OCI-LY3 (cell line): Measurements from ENCODE around the gene U2SURP.

Experiments
- H2AFZ ChIP-seq: fragments of 200-600, 300-600 bp; shearing (Covaris generic); 2 replicates; pipeline ENCODE4 v1.6.0; 2014; ENCODE audit warnings: antibody characterized with exemption, low read depth, low read length
- H3K27ac ChIP-seq: fragments of 200-600, 300-600 bp; sonication (generic); 2 replicates; pipeline ENCODE4 v1.5.1; 2014; ENCODE audit warnings: mild to moderate bottlenecking, low read length, moderate library complexity, mixed read lengths
- H3K27me3 ChIP-seq: fragments of 200-600, 300-600 bp; sonication (generic); 2 replicates; pipeline ENCODE4 v1.6.1; 2014; ENCODE audit warnings: low read depth, low read length, mixed read lengths
- H3K36me3 ChIP-seq: fragments of 200-600, 300-600 bp; sonication (generic); replicated peaks from 2 replicates; pipeline ENCODE3; 2014; ENCODE audit warnings: low read depth, low read length, mixed read lengths
- H3K4me1 ChIP-seq: fragments of 300-600, 200-600 bp; sonication (generic); 2 replicates; pipeline ENCODE4 v1.6.1; 2014; ENCODE audit warnings: low read length, mixed read lengths
- H3K4me2 ChIP-seq: fragments of 200-600, 300-600 bp; sonication (generic); 2 replicates; pipeline ENCODE4 v1.6.1; 2014; ENCODE audit warnings: low read length, mixed read lengths
- H3K4me3 ChIP-seq: fragments of 300-600, 200-600 bp; sonication (generic); 2 replicates; pipeline ENCODE4 v1.5.1; 2014; ENCODE audit warnings: antibody characterized with exemption, mild to moderate bottlenecking, low read length, moderate library complexity
- H3K79me2 ChIP-seq: fragments of 300-600, 200-600 bp; shearing (Covaris generic); 2 replicates; pipeline ENCODE4 v1.6.1; 2014; ENCODE audit warnings: mild to moderate bottlenecking, low read length, mixed read lengths
- H3K9ac ChIP-seq: fragments of 300-600, 200-600 bp; shearing (Covaris generic); 2 replicates; pipeline ENCODE4 v1.6.0; 2014; ENCODE audit warnings: mild to moderate bottlenecking, low read length, moderate library complexity
- H3K9me3 ChIP-seq: fragments of 200-600, 300-600 bp; shearing (Covaris generic); 2 replicates; pipeline ENCODE4 v1.6.1; 2014; ENCODE audit warnings: low read length, mixed read lengths; ENCODE audit not compliant: insufficient read depth
- H4K20me1 ChIP-seq: fragments of 200-600, 300-600 bp; sonication (generic); 2 replicates; pipeline ENCODE4 v1.6.1; 2016; ENCODE audit warnings: low read length, mixed read lengths; ENCODE audit not compliant: insufficient read depth
- CTCF ChIP-seq: fragments of 200-600, 300-600 bp; sonication (generic); IDR thresholded peaks from 2 replicates; pipeline ENCODE4 v1.5.1; 2014; ENCODE audit warnings: antibody characterized with exemption, low read length, low read depth
- EZH2phosphoT487 ChIP-seq: fragments of 200-600 bp; shearing (Covaris generic); IDR thresholded peaks from 2 replicates; pipeline ENCODE4 v1.6.1; 2018; ENCODE audit warnings: antibody characterized with exemption, mixed run types, low read depth

The U2SURP gene

DNA sequence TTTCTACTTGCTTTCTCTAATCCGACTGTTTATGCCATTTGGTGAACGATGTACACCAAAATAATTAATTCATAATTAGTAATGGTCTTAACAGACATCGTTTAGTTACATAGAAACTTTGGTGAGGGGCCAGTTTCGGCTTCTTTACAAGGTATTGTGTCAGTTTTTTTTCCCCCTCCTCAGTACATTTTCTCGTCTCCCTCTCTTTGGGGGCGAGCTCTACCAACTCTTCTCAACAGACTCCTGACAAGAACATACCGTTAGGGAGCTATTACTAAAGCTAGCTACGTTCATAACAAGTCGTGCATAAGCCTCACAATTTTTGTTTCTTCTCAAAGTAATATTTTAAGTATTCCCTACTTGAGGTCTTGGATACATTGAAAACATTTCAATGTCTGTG is 1.4 kb downstream of the U2SURP start:
- Histone ChIP-seq H3K27me3 (no peaks in the 10 kb centered on the region), H3K9ac (peak overlapping the region; percentile 88), H3K4me1 (peaks cover 27% of the 10 kb centered on the region), H3K9me3 (no peaks in the 10 kb centered on the region), H4K20me1 (peaks cover 36% of the 10 kb centered on the region), H3K27ac (peak overlapping the region; percentile 82), H2AFZ (no peak overlapping the region), H3K4me3 (peak overlapping the region; percentile 84), H3K79me2 (peaks cover 75% of the 10 kb centered on the region), H3K36me3 (peaks cover 3% of the 10 kb centered on the region), H3K4me2 (peak overlapping the region; percentile 78)
- TF ChIP-seq EZH2phosphoT487 (no peak), CTCF (no peak)

GRCh38 chr3:143004823-143005222 is 3.5 kb downstream of the U2SURP start:
- Histone ChIP-seq H3K27me3 (no peaks in the 10 kb centered on the region), H3K9me3 (no peaks in the 10 kb centered on the region), H3K4me1 (peaks cover 27% of the 10 kb centered on the region), H3K79me2 (peaks cover 96% of the 10 kb centered on the region), H3K4me2 (peak overlapping the region; percentile 35), H4K20me1 (peaks cover 57% of the 10 kb centered on the region), H2AFZ (no peak overlapping the region), H3K9ac (no peak overlapping the region), H3K27ac (no peak overlapping the region), H3K36me3 (peaks cover 3% of the 10 kb centered on the region), H3K4me3 (peak overlapping the region; percentile 21; the same call in 1 of the 2 replicates)
- TF ChIP-seq CTCF, result no peak
- TF ChIP-seq EZH2phosphoT487, result no peak

- Histone ChIP-seq H3K27me3 (no peaks in the 10 kb centered on the region), H3K36me3 (peaks cover 11% of the 10 kb centered on the region), H3K79me2 (peaks cover 100% of the 10 kb centered on the region), H3K27ac (no peak overlapping the region), H3K9me3 (no peaks in the 10 kb centered on the region), H2AFZ (no peak overlapping the region), H3K4me2 (no peak overlapping the region), H3K9ac (no peak overlapping the region), H3K4me1 (peaks cover 16% of the 10 kb centered on the region), H3K4me3 (no peak overlapping the region), H4K20me1 (peaks cover 71% of the 10 kb centered on the region)
- no peak for TF ChIP-seq CTCF
- TF ChIP-seq EZH2phosphoT487, result no peak
Observed at GRCh38 chr3:143010024-143010423, 8.7 kb downstream of the U2SURP start.

- TF ChIP-seq CTCF, result no peak
- TF ChIP-seq EZH2phosphoT487, result no peak
- no peak overlapping the region for H2AFZ ChIP-seq
- H3K27me3 ChIP-seq, result no peaks in the 10 kb centered on the region
- no peak overlapping the region for H3K4me2 ChIP-seq
- no peak overlapping the region for H3K4me3 ChIP-seq
- peaks cover 15% of the 10 kb centered on the region for H3K36me3 ChIP-seq
- H3K4me1 ChIP-seq, result peaks cover 12% of the 10 kb centered on the region; the same call in 1 of the 2 replicates
- H3K79me2 ChIP-seq, result peaks cover 94% of the 10 kb centered on the region
- H3K9ac ChIP-seq, result no peak overlapping the region
- H3K9me3 ChIP-seq, result no peaks in the 10 kb centered on the region
- no peak overlapping the region for H3K27ac ChIP-seq
- H4K20me1 ChIP-seq, result peaks cover 54% of the 10 kb centered on the region
Observed at GRCh38 chr3:143011705-143012104, 10.3 kb downstream of the U2SURP start.
